ENCODE results near the gene TMOD2.

TMOD2 gene

DNA sequence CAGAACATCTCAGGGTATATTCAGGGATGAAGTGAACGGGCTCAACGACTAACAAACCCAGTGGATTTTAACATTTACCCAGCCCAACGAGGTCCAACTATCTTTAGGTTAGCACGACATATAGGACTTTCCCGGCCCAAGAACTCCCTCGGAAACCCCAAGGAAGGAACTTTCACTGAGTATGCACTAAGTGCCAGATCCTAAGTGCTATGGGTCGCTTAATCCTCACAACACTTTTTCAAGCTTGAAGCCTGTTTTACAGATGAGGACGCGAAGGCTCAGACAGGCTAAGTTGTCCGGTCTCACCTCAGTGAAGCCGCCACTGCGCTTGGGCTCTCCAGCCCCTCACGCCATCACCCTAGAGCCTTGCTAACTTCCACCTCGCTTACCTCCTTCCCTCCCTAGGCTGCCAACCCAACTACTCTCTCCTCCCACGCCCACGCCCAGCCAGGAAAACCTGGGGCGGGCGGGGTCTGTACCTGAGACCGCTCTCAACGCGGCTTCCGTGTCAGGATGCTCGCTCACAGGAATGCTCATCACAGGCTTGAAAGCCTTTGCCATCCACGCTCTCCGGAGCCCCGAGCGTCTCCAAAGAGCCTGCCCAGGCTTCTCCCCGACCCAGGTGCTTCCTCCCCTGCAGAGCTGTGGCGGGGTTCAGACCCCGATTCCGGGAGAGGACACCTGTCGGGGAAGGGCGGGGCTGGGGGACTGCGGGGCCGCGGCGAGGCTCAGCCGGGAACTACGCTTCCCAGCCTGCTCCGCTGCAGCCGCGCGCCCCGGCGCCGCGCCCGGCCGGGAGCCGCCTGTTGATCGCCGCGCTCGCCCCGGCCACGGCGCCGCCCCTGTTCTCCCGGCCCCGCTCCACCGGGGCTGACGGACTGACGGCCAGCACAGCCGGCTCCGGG is at the start of gene TMOD2:
TSS of gene TMOD2 (plus strand) at position 806 of the 905 bp plus-strand sequence. CDS start 14,845 bp downstream, outside the sequence.
- DNase-seq = peak; percentile 68

DNA sequence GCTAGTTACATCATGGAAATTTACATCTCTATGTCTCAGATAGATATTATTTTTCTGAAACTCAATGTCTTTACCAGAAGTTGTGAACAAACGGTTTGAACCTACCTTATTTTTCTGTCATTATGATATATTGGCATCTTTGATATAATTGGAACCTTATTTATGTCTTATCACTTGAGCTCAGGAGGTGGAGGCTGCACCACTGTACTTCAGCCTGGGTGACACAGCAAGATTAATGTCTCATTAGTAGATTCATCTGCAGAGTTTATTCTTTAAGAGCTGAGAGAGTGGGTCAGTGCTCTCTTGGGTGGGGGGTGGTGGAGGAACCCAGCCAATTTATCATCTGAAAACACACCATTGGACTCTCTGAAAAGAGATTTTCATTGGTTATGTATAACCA is 48.7 kb upstream of the TMOD2 start:
- DNase-seq = no peak

DNA sequence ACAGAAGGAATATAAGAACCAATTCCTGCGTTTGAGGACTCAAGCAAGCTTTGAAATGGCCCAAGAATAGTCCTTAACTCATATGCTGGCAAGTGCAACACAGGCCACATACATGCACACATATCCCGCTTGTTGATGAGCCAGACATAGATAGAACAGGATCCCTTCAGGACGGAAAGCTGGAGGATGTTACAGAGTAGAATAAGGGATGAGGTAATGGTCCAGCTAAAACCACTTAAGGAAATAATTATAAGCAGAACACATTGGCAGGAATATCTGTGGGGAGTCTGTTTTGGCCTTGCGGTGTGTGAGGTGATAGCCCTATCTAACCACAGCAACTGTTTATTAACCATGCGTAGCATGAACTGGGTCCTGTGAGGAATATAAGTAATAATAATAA is 45.1 kb upstream of the TMOD2 start:
- no peak for DNase-seq

- DNase-seq = no peak
Observed at GRCh38 chr15:51706926-51707608, 44.3 kb upstream of the TMOD2 start.

DNA sequence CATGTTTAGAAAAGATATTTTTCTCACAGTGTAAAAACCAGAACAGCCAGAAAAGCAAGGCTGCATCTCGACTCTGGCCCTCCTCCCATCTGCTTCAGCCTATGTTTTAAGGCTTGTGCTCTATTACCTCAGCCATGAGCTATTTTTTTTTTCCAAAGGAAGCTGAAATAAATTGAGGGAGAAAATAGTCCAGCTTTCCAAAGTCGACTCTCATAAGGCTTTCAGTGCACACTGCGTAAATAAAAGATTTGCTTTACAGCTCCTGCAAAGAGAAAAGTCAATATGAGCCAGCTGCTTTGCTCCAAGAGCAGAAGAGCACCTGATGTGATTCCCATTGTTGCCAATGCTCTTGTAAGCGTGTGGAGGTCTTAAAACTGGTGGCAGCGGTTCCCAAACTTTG is 43.4 kb upstream of the TMOD2 start:
- no peak for DNase-seq

GRCh38 chr15:51709031-51709430 is 42.4 kb upstream of the TMOD2 start:
- DNase-seq = no peak

DNA sequence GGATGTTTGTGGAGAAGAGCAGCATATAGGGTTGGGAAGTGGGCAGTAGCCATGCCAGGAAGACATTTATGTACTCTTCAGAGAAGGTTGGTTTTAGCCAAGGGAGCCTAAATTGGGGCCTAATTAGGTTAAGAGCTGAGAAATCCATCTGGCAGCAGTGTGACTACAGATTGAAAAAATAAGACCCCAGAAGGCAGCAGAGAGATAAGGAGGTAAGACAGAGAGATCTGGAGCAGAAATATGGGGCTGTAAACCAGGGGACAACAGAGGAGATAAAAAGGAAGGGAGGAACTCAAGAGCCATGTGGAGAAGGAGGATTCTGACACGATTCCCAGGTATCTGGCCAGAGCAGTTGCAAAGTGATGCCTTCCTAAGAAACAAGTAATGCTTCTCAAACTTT is 37.2 kb upstream of the TMOD2 start:
- no peak for DNase-seq

- DNase-seq = no peak
Observed at GRCh38 chr15:51714911-51715310, 36.5 kb upstream of the TMOD2 start.

GRCh38 chr15:51718219-51718618 is 33.2 kb upstream of the TMOD2 start:
- DNase-seq = no peak

DNA sequence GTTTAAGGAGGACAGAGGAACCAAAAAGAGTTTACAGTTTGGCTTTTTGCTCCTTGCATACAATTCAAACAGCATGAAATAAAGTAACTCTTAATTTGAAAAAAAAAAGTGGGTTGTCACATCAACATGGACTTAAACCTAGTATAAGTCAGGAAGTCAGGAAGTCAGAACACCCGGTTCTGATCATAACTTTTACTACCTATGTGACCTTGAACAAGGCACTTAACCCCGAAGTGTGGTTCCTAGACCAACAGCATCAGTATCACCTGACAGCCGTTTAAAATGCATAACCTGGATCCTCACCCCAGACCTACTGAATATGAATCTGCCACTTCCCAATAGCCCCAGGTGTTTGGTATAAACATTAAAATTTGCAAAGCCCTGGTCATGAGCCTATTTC is 32.7 kb upstream of the TMOD2 start:
- no peak for DNase-seq

DNA sequence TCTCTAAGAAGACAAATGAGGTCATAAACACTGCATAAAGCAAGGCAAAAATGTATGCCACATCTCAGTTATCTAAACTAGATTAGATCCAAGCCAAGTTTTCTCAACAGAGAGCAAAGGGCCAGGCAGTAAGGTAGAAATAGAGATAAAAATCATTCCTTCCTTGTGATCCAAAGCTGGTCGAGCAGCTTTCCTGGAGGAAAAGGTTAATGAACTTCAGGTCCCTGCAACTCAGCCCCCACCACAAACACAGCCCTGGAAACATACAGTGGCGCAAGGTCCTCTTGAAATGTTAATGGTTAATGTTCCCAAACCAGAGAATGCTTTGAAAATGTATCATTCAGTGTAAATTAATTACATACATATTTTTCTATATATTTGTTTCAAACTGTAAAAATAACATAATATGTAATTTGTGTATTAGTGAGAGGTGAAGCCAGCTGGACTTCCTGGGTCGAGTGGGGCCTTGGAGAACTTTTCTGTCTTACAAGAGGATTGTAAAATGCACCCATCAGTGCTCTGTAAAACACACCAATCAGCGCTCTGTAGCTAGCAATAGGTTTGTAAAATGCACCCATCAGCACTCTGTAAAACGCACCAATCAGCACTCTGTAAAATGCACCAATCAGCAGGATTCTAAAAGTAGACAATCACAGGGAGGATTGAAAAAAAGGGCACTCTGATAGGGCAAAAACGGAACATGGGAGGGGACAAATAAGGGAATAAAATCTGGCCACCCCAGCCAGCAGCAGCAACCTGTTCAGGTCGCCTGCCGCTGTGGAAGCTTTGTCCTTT is 31.0 kb upstream of the TMOD2 start:
- no peak for DNase-seq

- DNase-seq = no peak
Observed at GRCh38 chr15:51721199-51721960, 30.0 kb upstream of the TMOD2 start.

DNA sequence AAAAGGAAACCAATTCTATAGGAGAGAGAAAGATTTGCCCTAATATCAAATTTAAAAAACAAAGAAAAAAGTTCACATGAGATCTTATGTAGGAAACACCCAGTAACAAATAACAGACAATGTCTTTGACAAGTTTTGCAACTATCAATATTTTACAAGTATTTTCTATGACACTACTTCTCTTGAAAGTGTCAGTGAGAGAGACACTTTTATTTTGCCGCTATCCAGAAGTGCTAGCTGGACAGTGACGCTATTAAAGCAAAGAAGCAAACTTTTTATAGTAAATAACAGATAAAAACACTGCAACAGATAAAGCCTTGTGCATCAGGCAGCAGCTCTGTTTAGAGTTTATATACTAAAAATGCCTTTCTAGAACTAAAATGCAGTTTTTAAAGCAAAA is 27.2 kb upstream of the TMOD2 start:
- no peak for DNase-seq

- no peak for DNase-seq
Observed at GRCh38 chr15:51724673-51725072, 26.7 kb upstream of the TMOD2 start.

DNA sequence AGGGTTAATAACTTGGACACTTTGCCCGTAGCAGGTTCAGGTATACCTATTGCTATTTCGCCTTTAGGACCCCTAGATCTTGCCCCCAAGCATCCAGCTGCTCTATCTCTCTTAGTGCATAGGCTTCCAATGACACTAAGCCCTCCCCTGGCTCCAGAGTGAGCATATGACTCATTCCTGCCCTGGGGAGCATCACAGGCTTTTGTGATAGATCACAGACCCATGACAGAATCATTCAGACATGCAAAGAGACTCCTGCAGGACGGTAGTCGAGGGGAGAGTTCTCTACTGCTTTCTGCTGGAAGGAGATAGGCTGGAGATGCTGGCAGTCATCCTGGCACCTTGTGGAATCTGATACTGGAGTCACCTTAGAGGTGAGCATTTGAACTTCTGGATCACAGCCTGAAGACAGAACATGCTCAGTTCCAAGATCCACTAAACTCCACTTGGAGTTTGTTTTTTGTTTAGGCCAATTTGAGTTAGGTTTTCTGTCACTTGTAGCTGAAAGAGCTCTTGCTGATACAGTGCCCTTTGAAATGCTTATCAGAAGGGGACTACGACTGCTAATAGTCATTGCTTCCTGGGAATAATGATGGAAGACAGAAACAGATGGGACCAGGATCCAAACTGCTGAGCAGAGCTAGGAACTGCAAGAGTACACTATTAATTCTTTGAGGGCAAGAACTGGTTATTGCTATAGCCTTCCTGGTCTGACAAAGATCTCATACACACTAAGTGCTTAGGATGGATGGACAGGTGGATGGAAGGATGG is 24.9 kb upstream of the TMOD2 start:
- no peak for DNase-seq

GRCh38 chr15:51727141-51727897 is 24.1 kb upstream of the TMOD2 start:
- no peak for DNase-seq

GRCh38 chr15:51731549-51732267 is 19.7 kb upstream of the TMOD2 start:
- peak; percentile 38 for DNase-seq

DNA sequence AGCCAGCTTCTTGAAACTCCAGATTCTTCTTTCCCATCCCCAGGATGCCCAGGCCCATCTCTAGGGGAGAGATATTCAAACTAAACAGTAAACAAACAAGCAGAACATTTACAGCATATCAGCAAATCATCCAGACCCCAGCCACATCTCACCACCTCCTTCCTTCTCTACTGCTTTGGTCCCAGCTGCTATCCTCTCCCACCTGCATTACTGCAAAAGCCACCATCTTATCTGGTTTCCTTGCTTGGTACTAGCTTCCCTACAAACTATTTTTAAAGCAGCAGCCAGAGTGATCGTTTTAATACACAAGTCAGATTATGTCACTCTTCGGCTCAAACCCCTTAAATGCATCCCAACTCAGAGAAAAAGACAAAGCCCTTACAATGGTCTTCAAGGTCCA is 18.8 kb upstream of the TMOD2 start:
- DNase-seq = no peak

DNA sequence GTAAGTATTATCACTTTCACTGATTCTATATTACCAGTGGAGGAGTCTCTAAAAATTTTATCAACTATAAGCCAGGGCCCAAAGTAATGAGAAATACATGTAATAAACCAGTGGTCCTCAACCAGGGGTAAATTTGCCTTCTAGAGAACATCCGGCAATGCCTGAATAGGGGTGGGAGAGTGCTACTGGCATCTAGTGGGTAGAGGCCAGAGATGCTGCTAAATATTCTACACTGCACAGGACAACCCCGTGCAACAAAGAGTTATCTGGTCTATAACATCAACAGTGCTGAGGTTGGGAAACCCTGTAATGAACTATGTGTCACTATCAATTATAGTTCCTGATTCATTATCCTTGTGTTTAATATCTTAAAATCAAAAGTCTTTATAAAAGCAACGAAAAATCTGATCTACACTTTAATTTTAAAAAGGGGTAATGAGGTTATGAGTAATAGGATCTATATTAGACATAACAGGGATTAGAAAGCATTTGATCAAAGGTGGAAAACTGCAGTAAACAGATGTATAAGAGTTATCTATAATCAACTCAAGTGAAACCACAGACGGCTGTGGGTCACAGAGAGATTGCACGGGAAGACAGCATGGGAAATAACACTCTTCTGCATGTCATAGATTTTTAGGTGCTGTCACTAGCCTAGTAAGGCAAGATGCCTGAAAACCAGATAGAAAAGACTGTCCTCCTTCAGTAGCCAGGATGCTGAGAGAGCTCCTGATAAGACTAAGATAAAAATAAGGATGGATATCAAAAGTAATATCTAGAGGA is 16.0 kb upstream of the TMOD2 start:
- no peak for DNase-seq

GRCh38 chr15:51736069-51736468 is 15.3 kb upstream of the TMOD2 start:
- no peak for DNase-seq
